A673 (cell line): ENCODE results near the gene RHCG.

Experiments
- EZH2 ChIP-seq: fragments of 200-600 bp; sonication (generic); IDR thresholded peaks from 2 replicates; pipeline ENCODE4 v1.6.1; 2017; ENCODE audit warnings: borderline replicate concordance, low read depth, mild to moderate bottlenecking, mixed read lengths, antibody characterized with exemption, low read length; ENCODE audit not compliant: poor library complexity, severe bottlenecking
- TF ChIP-seq, protein P1 (sequence below): fragments of 300-800, 200-600 bp; sonication (generic); conservative IDR thresholded peaks from 2 replicates; pipeline ENCODE4 v1.5.1; 2017; ENCODE audit warnings: low read depth, mild to moderate bottlenecking, antibody characterized with exemption, low read length, moderate library complexity, mixed read lengths

GRCh38 chr15:89512631-89513030 lies 16.2 kb upstream of the RHCG start:
- TF ChIP-seq EZH2: no peak
- TF ChIP-seq, protein P1, sequence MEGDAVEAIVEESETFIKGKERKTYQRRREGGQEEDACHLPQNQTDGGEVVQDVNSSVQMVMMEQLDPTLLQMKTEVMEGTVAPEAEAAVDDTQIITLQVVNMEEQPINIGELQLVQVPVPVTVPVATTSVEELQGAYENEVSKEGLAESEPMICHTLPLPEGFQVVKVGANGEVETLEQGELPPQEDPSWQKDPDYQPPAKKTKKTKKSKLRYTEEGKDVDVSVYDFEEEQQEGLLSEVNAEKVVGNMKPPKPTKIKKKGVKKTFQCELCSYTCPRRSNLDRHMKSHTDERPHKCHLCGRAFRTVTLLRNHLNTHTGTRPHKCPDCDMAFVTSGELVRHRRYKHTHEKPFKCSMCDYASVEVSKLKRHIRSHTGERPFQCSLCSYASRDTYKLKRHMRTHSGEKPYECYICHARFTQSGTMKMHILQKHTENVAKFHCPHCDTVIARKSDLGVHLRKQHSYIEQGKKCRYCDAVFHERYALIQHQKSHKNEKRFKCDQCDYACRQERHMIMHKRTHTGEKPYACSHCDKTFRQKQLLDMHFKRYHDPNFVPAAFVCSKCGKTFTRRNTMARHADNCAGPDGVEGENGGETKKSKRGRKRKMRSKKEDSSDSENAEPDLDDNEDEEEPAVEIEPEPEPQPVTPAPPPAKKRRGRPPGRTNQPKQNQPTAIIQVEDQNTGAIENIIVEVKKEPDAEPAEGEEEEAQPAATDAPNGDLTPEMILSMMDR: no peak
